Brain microvascular endothelial cell (primary cell): ENCODE data around the gene TNFRSF8.
A peak's percentile ranks its signal among the peaks of the same experiment; 100 is the strongest.

Experiments
- DNase-seq: peaks from one replicate; pipeline ENCODE4 v3.0.0-alpha.2; 2020
- H3K27ac ChIP-seq: fragments of 250-450 bp; sonication (Bioruptor Pico); 2 replicates; pipeline ENCODE4 v1.5.1; 2020; ENCODE audit warnings: mild to moderate bottlenecking, moderate library complexity
- H3K27me3 ChIP-seq: fragments of 250-450 bp; sonication (Bioruptor Pico); replicated peaks from 2 replicates; pipeline ENCODE4 v1.5.1; 2020; ENCODE audit warnings: mild to moderate bottlenecking
- H3K36me3 ChIP-seq: fragments of 250-450 bp; sonication (Bioruptor Pico); replicated peaks from 2 replicates; pipeline ENCODE4 v1.5.1; 2020; ENCODE audit warnings: mild to moderate bottlenecking
- H3K4me3 ChIP-seq: 2 replicates; pipeline ENCODE4 v1.5.1; 2011; ENCODE audit warnings: low read depth, mild to moderate bottlenecking, control low read depth, low read length, moderate library complexity
- in situ Hi-C: cut with HindIII; loops from 2 replicates; pipeline ENCODE4 v1.10.0; 2017; ENCODE audit warnings: low sequenced_read_pairs, low pct_ligation_motif_present
- TF ChIP-seq, protein P1 (sequence below): IDR thresholded peaks from 2 replicates; pipeline ENCODE4 v1.5.1; 2011; ENCODE audit warnings: low read depth, mild to moderate bottlenecking, moderate library complexity, low read length, control low read depth, inconsistent platforms; ENCODE audit errors: missing control alignments

Gene TNFRSF8

DNA sequence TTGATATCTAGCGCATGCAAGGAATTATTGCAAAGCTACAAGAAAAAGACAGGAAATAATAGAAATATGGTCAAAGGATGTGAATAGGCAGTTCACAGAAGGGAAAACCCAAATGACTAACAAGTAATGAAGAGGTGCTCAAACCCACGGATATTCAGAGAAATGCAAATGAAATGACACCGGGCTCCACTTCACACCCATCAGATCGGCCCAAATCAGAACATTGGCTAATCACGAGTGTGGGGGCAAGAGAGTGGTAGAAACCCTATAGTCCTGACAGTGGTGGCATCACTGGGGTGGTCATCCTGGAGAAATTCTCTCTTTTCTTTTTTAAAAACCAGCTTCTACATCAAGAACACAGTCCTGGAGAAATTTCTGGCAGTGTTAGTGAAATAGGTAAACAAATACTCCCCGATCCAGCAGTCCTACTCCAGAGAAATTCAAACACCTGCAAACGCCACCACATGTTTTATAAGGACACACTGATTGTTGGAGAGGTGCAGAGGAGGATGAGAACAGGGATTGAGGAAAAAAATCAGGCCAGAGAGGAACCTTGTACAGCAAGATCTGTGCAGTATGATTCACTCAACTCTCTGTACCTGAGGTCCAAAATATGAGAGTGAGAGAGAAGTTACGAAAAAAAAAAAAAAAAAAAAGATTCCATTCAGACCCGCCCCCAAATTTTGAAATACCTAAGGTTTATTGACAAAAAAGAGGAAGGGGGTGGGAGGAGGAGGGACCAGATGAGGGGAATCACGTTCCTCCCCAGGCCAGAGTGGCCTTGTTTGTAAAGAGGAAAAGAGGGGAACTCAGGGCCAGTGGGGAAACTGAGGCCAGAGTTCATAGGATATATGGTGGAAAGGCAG is 94.5 kb downstream of the TNFRSF8 start:
- TF ChIP-seq, protein P1, sequence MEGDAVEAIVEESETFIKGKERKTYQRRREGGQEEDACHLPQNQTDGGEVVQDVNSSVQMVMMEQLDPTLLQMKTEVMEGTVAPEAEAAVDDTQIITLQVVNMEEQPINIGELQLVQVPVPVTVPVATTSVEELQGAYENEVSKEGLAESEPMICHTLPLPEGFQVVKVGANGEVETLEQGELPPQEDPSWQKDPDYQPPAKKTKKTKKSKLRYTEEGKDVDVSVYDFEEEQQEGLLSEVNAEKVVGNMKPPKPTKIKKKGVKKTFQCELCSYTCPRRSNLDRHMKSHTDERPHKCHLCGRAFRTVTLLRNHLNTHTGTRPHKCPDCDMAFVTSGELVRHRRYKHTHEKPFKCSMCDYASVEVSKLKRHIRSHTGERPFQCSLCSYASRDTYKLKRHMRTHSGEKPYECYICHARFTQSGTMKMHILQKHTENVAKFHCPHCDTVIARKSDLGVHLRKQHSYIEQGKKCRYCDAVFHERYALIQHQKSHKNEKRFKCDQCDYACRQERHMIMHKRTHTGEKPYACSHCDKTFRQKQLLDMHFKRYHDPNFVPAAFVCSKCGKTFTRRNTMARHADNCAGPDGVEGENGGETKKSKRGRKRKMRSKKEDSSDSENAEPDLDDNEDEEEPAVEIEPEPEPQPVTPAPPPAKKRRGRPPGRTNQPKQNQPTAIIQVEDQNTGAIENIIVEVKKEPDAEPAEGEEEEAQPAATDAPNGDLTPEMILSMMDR = no peak
- DNase-seq = no peak
- H3K36me3 ChIP-seq = no peaks in the 10 kb centered on the region
- H3K27ac ChIP-seq = no peak overlapping the region
- in situ Hi-C loops = no loop called here
- no peak overlapping the region for H3K4me3 ChIP-seq
- H3K27me3 ChIP-seq = no peaks in the 10 kb centered on the region

DNA sequence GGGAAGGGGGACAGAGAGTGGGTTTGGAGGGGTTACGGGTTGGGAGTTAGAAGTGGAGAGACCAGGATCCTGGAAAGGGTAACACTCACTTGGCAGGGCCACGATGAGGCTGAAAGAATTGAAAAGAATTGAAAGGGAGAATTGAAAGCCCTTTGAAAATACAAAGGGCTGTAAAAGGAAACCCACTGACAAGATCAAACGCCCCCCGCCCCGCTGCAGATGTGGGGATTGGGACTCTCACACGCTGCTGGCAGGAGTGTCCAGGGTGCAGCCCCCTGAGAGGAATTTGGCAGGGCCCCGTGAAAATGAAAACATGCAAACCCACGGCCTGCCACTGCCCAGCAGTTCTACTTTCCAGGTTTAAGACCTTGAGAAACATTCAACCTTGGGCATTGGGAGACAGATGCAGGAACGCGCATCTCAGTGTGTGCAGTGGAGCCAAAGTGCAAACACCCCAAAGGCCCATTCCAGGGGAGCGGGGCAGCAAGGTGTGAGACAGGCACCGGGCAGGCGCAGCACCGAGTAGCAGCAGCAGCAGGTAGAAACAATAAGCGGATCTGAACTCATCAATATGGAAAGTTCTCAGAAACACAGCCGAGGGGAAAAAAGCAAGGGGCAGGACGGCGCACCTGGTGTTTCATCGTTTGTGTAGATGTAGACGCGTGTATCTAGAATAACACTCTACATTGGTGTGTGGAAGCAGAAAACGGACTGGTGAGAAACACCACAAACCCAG is 95.4 kb downstream of the TNFRSF8 start:
- TF ChIP-seq, protein P1 = no peak
- in situ Hi-C loops = no loop called here
- Histone ChIP-seq H3K27me3 (no peaks in the 10 kb centered on the region), H3K36me3 (no peaks in the 10 kb centered on the region), H3K27ac (no peak overlapping the region), H3K4me3 (no peak overlapping the region)
- no peak for DNase-seq

DNA sequence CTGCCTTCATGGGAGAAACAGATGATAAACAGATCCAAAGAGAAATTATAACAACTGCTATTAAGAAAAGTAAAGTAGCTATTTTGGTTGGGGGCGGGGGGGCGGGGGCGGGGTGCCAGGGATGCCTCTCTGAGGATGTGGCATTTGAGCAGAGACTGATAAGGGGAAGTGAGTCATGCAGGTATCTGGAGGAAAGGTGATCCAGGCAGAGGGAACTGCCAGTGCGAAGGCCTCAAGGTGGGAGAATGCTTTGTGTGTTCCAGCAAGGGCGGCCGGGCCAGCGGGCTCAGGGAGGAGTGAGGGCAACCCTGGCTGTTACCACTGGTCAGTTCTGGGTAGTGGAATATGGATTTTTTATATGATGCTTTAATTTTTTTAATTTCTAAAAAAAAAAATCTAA is 96.7 kb downstream of the TNFRSF8 start:
- H3K27me3 ChIP-seq = no peaks in the 10 kb centered on the region

DNA sequence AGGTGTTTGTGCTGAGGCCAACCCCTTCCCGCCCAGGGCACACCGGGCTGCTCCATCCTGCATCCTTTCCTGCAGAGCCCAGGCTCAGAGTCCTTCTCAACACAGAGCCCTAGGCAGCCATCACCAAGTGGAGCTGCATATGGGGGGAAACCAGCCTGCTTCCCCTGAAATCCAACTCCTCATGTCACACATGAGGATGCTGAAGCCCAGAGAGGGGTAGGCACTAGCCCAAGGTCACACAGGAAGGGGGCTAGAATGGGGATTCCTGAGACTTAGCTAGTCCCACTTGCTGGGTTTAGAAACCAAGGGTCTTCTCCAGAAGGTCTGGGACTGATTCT is 98.2 kb downstream of the TNFRSF8 start:
- H3K36me3 ChIP-seq = no peaks in the 10 kb centered on the region
- H3K27ac ChIP-seq = no peak overlapping the region
- DNase-seq = no peak
- TF ChIP-seq, protein P1 = no peak
- no peaks in the 10 kb centered on the region for H3K27me3 ChIP-seq
- H3K4me3 ChIP-seq = no peak overlapping the region
- in situ Hi-C loops = no loop called here

More for the DNA sequence above, 96.7 kb downstream of the TNFRSF8 start:
- Histone ChIP-seq H3K4me3 (no peak overlapping the region), H3K36me3 (no peaks in the 10 kb centered on the region), H3K27ac (no peak overlapping the region)
- in situ Hi-C loops = no loop called here
- DNase-seq = no peak
- TF ChIP-seq, protein P1 = no peak

DNA sequence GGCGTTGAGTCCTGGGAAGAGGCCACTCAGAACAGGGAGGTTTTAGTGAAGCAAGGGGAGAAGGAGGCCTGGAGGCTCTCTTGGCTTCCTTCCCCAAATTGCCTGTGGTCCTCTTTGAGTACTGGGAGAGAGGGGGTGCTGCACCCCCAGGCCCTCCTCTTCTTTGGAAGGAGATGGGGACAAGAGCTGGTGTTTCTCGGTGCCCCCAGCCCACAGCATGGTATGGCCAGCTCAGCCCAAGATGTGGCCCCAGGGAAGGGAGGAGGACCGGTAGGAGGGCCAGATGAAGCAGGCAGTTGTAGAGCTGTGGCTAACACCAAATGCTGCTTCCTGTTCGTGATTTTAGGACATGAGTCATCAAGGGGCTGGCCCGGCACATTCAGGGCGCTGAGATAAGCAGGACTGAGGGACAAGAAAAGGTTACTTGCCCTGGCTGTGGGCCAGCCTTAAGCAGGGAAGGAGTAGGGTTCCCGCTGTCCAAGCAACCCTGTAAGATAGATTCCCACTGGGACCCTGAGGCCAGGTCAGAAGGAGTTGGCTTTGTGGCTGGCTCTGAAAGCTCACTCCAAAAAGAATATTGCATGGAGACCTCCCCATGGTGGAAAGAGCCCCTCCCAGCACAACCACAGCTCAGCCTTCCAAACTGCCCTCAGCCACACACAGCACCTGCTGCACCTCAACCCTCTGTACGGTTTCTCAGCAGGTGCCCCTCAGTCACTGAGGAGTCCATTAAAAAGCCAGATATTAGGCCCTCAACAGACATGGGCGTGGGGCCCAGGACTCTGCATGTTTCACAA is 98.8 kb downstream of the TNFRSF8 start:
- TF ChIP-seq, protein P1 = no peak
- in situ Hi-C loops = no loop called here
- Histone ChIP-seq H3K27me3 (no peaks in the 10 kb centered on the region), H3K27ac (no peak overlapping the region), H3K4me3 (no peak overlapping the region), H3K36me3 (no peaks in the 10 kb centered on the region)
- peak; percentile 91 for DNase-seq
